ENCODE data around the gene DZIP1L.

DZIP1L gene

GRCh38 chr3:138066383-138066782 is 49.0 kb downstream of the DZIP1L start:
- no peak for DNase-seq

- no peak for DNase-seq
Observed at GRCh38 chr3:138065949-138066348, 49.5 kb downstream of the DZIP1L start.

GRCh38 chr3:138063416-138063815 is 52.0 kb downstream of the DZIP1L start:
- DNase-seq, result no peak

GRCh38 chr3:138062626-138063025 is 52.8 kb downstream of the DZIP1L start:
- no peak for DNase-seq

- DNase-seq, result no peak
Observed at GRCh38 chr3:138062037-138062436, 53.4 kb downstream of the DZIP1L start.

- no peak for DNase-seq
Observed at GRCh38 chr3:138060792-138061191, 54.6 kb downstream of the DZIP1L start.

- no peak for DNase-seq
Observed at GRCh38 chr3:138059261-138059660, 56.1 kb downstream of the DZIP1L start.

- no peak for DNase-seq
Observed at GRCh38 chr3:138057384-138057783, 58.0 kb downstream of the DZIP1L start.

- DNase-seq, result no peak
Observed at GRCh38 chr3:138054057-138054456, 61.4 kb downstream of the DZIP1L start.

GRCh38 chr3:138051947-138052802 is 63.2 kb downstream of the DZIP1L start:
- DNase-seq, result no peak

GRCh38 chr3:138049157-138049919 is 66.1 kb downstream of the DZIP1L start:
- no peak for DNase-seq

- no peak for DNase-seq
Observed at GRCh38 chr3:138047596-138048158, 67.7 kb downstream of the DZIP1L start.

GRCh38 chr3:138046955-138047354 is 68.5 kb downstream of the DZIP1L start:
- no peak for DNase-seq

GRCh38 chr3:138046085-138046484 is 69.3 kb downstream of the DZIP1L start:
- DNase-seq, result no peak

GRCh38 chr3:138043266-138044029 is 72.0 kb downstream of the DZIP1L start:
- no peak for DNase-seq

GRCh38 chr3:138042043-138042442 is 73.4 kb downstream of the DZIP1L start:
- no peak for DNase-seq

- no peak for DNase-seq
Observed at GRCh38 chr3:138038725-138039462, 76.5 kb downstream of the DZIP1L start.

- no peak for DNase-seq
Observed at GRCh38 chr3:138036572-138036971, 78.8 kb downstream of the DZIP1L start.

GRCh38 chr3:138034918-138035317 is 80.5 kb downstream of the DZIP1L start:
- DNase-seq, result no peak

- DNase-seq, result no peak
Observed at GRCh38 chr3:138033202-138033691, 82.2 kb downstream of the DZIP1L start.

- DNase-seq, result no peak
Observed at GRCh38 chr3:138032567-138032966, 82.8 kb downstream of the DZIP1L start.

- no peak for DNase-seq
Observed at GRCh38 chr3:138031536-138031935, 83.9 kb downstream of the DZIP1L start.

Data from activated effector memory CD4-positive, alpha-beta T cell treated with Interleukin-2 at 50 U/mL for 16 hours (primary cell).